WTC11 (cell line): Measurements from ENCODE around the gene C16orf54. TPM values are rescaled to one million over a fixed set of nuclear protein-coding genes. Genes with fewer than 3 reads are reported as not detected.
A peak's percentile ranks its signal among the peaks of the same experiment; 100 is the strongest.

ENCODE experiments used
- ATAC-seq: fragments of 200-7000 bp; cut with Tn5 transposase; 2 replicates; pipeline ENCODE4 v1.10.0; 2021; ENCODE audit warnings: mild to moderate bottlenecking, moderate library complexity
- Bru-seq: library from RNA; stranded (reverse); fragments of 400-500 nt; gene quantifications from one replicate; lab custom pipeline; 2021; lab: Mats Ljungman, UMichigan
- CTCF ChIA-PET: fragments of 300-600 bp; sonication (Branson Sonifier 250); formaldehyde crosslinking; loops from one replicate; lab custom pipeline; 2021; ENCODE audit warnings: antibody characterized with exemption; lab: Charles Lee
- POLR2A ChIA-PET: fragments of 350-600 bp; sonication (Branson Sonifier 250); formaldehyde crosslinking; loops from one replicate; lab custom pipeline; 2021; ENCODE audit warnings: antibody characterized with exemption; lab: Charles Lee
- DNase-seq: peaks from one replicate; pipeline ENCODE4 v3.0.0; 2021; ENCODE audit warnings: low spot score
- H3K27ac Mint-ChIP-seq: 2 replicates; pipeline ENCODE4 v1.8.0; 2021; ENCODE audit warnings: mixed read lengths
- H3K27me3 Mint-ChIP-seq: 2 replicates; pipeline ENCODE4 v1.8.0; 2021; ENCODE audit warnings: low read depth, mild to moderate bottlenecking, moderate library complexity, mixed read lengths
- H3K36me3 Mint-ChIP-seq: 2 replicates; pipeline ENCODE4 v1.8.0; 2021; ENCODE audit warnings: mixed read lengths
- H3K4me1 Mint-ChIP-seq: 2 replicates; pipeline ENCODE4 v1.8.0; 2022; ENCODE audit warnings: mixed read lengths
- H3K4me3 Mint-ChIP-seq: 2 replicates; pipeline ENCODE4 v1.8.0; 2021; ENCODE audit warnings: mild to moderate bottlenecking, moderate library complexity, mixed read lengths
- H3K9me3 Mint-ChIP-seq: 2 replicates; pipeline ENCODE4 v1.8.0; 2021; ENCODE audit warnings: mixed read lengths
- AR ChIP-seq: fragments of 250-450 bp; sonication (Bioruptor Pico); IDR thresholded peaks from 2 replicates; pipeline ENCODE4 v1.9.0; 2021; ENCODE audit warnings: mild to moderate bottlenecking
- CBFB ChIP-seq: sonication (generic); formaldehyde crosslinking; IDR thresholded peaks from 2 replicates; pipeline ENCODE4 v1.8.1; 2022; ENCODE audit warnings: mild to moderate bottlenecking, low read depth, missing genetic modification reagents
- CREB1 ChIP-seq: sonication (generic); formaldehyde crosslinking; IDR thresholded peaks from 2 replicates; pipeline ENCODE4 v1.8.0; 2023; ENCODE audit warnings: mild to moderate bottlenecking, missing genetic modification reagents
- E2F4 ChIP-seq: sonication (generic); formaldehyde crosslinking; IDR thresholded peaks from 2 replicates; pipeline ENCODE4 v1.8.1; 2022; ENCODE audit warnings: low read depth, mild to moderate bottlenecking, moderate library complexity, missing genetic modification reagents, borderline replicate concordance
- EMX1 ChIP-seq: fragments of 250-450 bp; sonication (Bioruptor Pico); IDR thresholded peaks from 2 replicates; pipeline ENCODE4 v1.8.0; 2021; ENCODE audit warnings: mild to moderate bottlenecking
- GABPB1 ChIP-seq: sonication (generic); formaldehyde crosslinking; IDR thresholded peaks from 2 replicates; pipeline ENCODE4 v1.8.1; 2023; ENCODE audit warnings: mild to moderate bottlenecking, missing genetic modification reagents
- IRF1 ChIP-seq: sonication (generic); formaldehyde crosslinking; IDR thresholded peaks from 2 replicates; pipeline ENCODE4 v1.8.0; 2023; ENCODE audit warnings: missing genetic modification reagents
- JAZF1 ChIP-seq: fragments of 250-450 bp; sonication (Bioruptor Pico); IDR thresholded peaks from 2 replicates; pipeline ENCODE4 v1.9.0; 2021; ENCODE audit warnings: moderate library complexity, mild to moderate bottlenecking, inconsistent platforms
- RELA ChIP-seq: sonication (generic); formaldehyde crosslinking; IDR thresholded peaks from 2 replicates; pipeline ENCODE4 v1.8.1; 2022; ENCODE audit warnings: missing genetic modification reagents, mild to moderate bottlenecking, borderline replicate concordance
- SMAD4 ChIP-seq: sonication (generic); formaldehyde crosslinking; IDR thresholded peaks from 2 replicates; pipeline ENCODE4 v1.8.0; 2022; ENCODE audit warnings: mild to moderate bottlenecking, missing genetic modification reagents
- TEAD4 ChIP-seq: sonication (generic); formaldehyde crosslinking; IDR thresholded peaks from 2 replicates; pipeline ENCODE4 v1.8.0; 2022; ENCODE audit warnings: mild to moderate bottlenecking, missing genetic modification reagents
- ZBTB21 ChIP-seq: sonication (generic); formaldehyde crosslinking; IDR thresholded peaks from 2 replicates; pipeline ENCODE4 v1.8.1; 2023; ENCODE audit warnings: mild to moderate bottlenecking, missing genetic modification reagents, borderline replicate concordance
- ZNF512 ChIP-seq: sonication (generic); formaldehyde crosslinking; IDR thresholded peaks from 2 replicates; pipeline ENCODE4 v1.8.1; 2022; ENCODE audit warnings: missing genetic modification reagents, borderline replicate concordance
- ZNF671 ChIP-seq: fragments of 250-450 bp; sonication (Bioruptor Pico); IDR thresholded peaks from 2 replicates; pipeline ENCODE4 v1.8.0; 2021; ENCODE audit warnings: mild to moderate bottlenecking
- long read RNA-seq, 3 experiments: library from RNA in 1 of 3; library from capped mRNA in 1 of 3; library from polyadenylated mRNA in 1 of 3; unstranded in 2 of 3; stranded (forward) in 1 of 3; transcript quantifications; one replicate each; pipeline ENCODE4 v2.0.0, GENCODE V29; 2021
- total RNA-seq: library from RNA; stranded (reverse); gene quantifications from 3 replicates; pipeline ENCODE4 v1.2.3, GENCODE V29; 2021
- TF ChIP-seq, protein P1 (sequence below): fragments of 250-450 bp; sonication (Bioruptor Pico); IDR thresholded peaks from 2 replicates; pipeline ENCODE4 v1.9.0; 2021; ENCODE audit warnings: mild to moderate bottlenecking, borderline replicate concordance

C16orf54 gene, protein sequence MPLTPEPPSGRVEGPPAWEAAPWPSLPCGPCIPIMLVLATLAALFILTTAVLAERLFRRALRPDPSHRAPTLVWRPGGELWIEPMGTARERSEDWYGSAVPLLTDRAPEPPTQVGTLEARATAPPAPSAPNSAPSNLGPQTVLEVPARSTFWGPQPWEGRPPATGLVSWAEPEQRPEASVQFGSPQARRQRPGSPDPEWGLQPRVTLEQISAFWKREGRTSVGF
- total RNA-seq: 0.09 to 0.14 TPM (median 0.11 TPM) in 3 replicates
- not detected for Bru-seq, nascent RNA
- long read RNA-seq, experiment 1: 0 reads
- long read RNA-seq, experiment 2: 0 reads
- long read RNA-seq, experiment 3: 0 reads

GRCh38 chr16:29745853-29746345 is at the start of gene C16orf54:
C16orf54 (minus strand) TSS chr16:29745990; CDS start chr16:29744951, 1,039 bp downstream.
- peaks cover 16% of the 10 kb centered on the region for H3K4me1 Mint-ChIP-seq
- DNase-seq: no peak
- no peak within 1 kb of the TSS for H3K4me3 Mint-ChIP-seq
- CTCF ChIA-PET: interaction anchor here (1.2 to 2.5 kb wide), 2 partner anchors 9 to 39 kb away, joined by 4 to 7 read pairs; no protein-coding TSS in a partner anchor
- peak; percentile 5 for ATAC-seq
- H3K27ac Mint-ChIP-seq: peak within 1 kb of the TSS; percentile 45; the same call in 1 of the 2 replicates
- POLR2A ChIA-PET: interaction anchor here (0.8 kb wide), 1 partner anchor 44 kb away, joined by 5 read pairs; the partner anchor contains the start of gene KIF22
- peaks cover 31% of the 10 kb centered on the region for H3K36me3 Mint-ChIP-seq
- peaks cover 15% of the 10 kb centered on the region for H3K9me3 Mint-ChIP-seq
- peaks cover 8% of the 10 kb centered on the region for H3K27me3 Mint-ChIP-seq
- TF ChIP-seq EMX1 (CRISPR knock-in tag): peak; percentile 20; the same call in 1 of the 2 replicates
- TF ChIP-seq ZNF512 (CRISPR knock-in tag): no peak
- TF ChIP-seq CBFB (CRISPR knock-in tag): 0 out of 2 replicates have a peak, but pooled peaks have one; percentile 21
- no peak for TF ChIP-seq IRF1 (CRISPR knock-in tag)
- TF ChIP-seq RELA (CRISPR knock-in tag): no peak
- 0 out of 2 replicates have a peak, but pooled peaks have one; percentile 24 for TF ChIP-seq ZBTB21 (CRISPR knock-in tag)
- TF ChIP-seq E2F4 (CRISPR knock-in tag): no peak
- no peak for TF ChIP-seq GABPB1
- TF ChIP-seq JAZF1 (CRISPR knock-in tag): no peak
- TF ChIP-seq, protein P1, sequence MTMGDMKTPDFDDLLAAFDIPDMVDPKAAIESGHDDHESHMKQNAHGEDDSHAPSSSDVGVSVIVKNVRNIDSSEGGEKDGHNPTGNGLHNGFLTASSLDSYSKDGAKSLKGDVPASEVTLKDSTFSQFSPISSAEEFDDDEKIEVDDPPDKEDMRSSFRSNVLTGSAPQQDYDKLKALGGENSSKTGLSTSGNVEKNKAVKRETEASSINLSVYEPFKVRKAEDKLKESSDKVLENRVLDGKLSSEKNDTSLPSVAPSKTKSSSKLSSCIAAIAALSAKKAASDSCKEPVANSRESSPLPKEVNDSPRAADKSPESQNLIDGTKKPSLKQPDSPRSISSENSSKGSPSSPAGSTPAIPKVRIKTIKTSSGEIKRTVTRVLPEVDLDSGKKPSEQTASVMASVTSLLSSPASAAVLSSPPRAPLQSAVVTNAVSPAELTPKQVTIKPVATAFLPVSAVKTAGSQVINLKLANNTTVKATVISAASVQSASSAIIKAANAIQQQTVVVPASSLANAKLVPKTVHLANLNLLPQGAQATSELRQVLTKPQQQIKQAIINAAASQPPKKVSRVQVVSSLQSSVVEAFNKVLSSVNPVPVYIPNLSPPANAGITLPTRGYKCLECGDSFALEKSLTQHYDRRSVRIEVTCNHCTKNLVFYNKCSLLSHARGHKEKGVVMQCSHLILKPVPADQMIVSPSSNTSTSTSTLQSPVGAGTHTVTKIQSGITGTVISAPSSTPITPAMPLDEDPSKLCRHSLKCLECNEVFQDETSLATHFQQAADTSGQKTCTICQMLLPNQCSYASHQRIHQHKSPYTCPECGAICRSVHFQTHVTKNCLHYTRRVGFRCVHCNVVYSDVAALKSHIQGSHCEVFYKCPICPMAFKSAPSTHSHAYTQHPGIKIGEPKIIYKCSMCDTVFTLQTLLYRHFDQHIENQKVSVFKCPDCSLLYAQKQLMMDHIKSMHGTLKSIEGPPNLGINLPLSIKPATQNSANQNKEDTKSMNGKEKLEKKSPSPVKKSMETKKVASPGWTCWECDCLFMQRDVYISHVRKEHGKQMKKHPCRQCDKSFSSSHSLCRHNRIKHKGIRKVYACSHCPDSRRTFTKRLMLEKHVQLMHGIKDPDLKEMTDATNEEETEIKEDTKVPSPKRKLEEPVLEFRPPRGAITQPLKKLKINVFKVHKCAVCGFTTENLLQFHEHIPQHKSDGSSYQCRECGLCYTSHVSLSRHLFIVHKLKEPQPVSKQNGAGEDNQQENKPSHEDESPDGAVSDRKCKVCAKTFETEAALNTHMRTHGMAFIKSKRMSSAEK (CRISPR knock-in tag): peak; percentile 48; the same call in 1 of the 2 replicates
- TF ChIP-seq SMAD4 (CRISPR knock-in tag): no peak
- 0 out of 2 replicates have a peak, but pooled peaks have one; percentile 49 for TF ChIP-seq AR (CRISPR knock-in tag)
- TF ChIP-seq TEAD4 (CRISPR knock-in tag): no peak
- peak; percentile 14; the same call in 1 of the 2 replicates for TF ChIP-seq ZNF671
- TF ChIP-seq CREB1 (CRISPR knock-in tag): no peak
